Measurements from ENCODE around the gene NPAS3.

- TF ChIP-seq CTCF (conservative IDR thresholded peaks at IDR 0.05; ENCODE audit: low read depth, low read length) (no peak), EZH2 (IDR thresholded peaks at IDR 0.05; ENCODE audit: low read length, unreplicated experiment) (no peak)
These were observed 852.3 kb downstream of the NPAS3 start for GRCh38 chr14:33790996-33791395.

Measured in PC-3 (cell line).